D341Med (cell line): ENCODE measurements around the gene EXOC4.

Source experiments
- DNase-seq: peaks from one replicate; pipeline ENCODE4 v3.0.0; 2012; ENCODE audit warnings: low spot score

The EXOC4 gene

DNA sequence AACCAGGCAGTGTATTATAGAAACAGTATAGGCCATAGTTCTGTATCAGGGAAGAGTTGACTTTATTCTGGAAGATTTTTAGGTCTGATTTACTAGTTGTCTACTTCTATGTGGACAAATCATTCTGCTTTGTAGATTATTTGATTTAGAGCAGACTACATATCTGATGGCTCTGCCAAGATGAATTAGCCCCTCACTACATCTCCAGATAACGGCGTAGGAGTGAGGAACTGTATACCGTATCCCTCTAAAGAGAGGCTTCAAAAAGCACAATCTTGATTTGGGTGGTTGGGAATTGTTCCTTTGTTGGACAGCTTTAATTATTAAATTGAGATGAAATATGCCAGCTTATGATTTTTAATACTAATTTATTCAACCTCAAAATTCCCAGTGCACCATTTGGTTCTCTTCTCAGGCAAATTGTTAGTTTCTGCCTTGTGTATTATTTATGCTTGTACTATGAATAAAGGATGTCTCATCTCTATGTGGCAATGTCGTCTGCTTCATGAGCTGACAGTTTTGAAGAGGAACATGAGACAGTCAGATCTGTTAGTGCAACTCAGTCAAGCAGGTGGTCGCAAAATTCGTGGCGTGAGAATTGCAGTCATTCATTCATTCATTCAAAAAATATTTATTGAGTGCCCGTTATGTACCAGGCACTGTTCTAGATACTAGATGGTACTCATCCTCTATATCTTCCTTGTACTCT is 422.8 kb downstream of the EXOC4 start:
- no peak for DNase-seq

DNA sequence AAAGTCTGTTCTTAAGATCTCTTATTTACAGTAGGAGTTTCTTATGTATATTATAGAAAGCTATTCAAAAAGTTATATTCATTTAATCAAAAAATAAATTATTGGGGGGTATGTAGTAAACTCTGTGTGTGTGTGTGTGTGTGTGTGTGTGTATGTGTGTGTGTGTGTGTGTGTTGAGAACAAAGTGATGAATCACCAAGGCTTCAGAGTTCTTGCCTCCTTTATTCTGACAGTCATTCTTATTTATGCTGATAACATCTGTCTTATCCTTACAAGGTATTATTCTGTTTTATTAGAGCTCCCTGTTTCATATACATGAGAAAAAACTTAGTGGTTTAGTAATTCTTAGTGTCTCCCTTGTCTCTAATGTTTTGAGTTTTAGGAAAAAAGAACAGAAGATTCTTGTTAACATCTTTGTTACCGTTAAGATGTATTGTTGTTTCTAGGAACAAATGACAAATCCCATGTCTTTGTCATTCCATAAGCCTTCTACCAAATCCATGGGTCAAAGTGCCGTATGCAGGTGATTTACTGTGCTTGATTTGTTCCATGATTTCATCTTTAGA is 424.0 kb downstream of the EXOC4 start:
- DNase-seq: no peak

DNA sequence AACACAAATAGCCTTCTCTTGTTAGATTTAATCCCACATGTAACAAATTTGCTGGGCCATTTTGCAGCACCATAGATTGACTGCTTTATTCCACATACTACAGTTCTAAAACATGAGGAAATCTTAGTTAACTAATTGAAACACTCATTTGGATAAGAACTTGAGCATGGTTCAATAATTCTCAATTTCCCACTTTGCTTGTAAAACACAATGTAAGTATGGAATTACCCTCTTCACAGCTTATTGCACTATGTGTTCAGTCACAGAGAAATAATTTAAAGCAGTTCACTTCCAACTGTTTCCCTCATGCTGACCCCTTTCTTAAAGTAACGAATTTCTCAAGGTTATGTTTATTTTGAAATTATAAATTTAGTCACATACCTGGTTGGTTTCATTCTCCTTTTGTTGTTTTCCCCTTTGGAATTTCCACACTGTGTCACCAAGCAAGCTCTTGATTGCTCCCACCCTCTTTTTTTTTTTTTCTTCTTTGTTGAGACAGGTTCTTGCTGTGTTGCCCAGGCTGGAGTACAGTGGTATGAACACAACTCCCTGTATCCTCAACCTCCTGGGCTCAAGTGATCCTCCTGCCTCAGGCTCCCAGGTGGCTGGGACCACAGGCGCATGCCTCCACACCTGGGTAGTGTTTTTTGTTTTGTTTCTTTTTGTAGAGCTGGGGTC is 425.4 kb downstream of the EXOC4 start:
- DNase-seq: no peak

- no peak for DNase-seq
These were observed 427.1 kb downstream of the EXOC4 start for GRCh38 chr7:133679977-133680376.

DNA sequence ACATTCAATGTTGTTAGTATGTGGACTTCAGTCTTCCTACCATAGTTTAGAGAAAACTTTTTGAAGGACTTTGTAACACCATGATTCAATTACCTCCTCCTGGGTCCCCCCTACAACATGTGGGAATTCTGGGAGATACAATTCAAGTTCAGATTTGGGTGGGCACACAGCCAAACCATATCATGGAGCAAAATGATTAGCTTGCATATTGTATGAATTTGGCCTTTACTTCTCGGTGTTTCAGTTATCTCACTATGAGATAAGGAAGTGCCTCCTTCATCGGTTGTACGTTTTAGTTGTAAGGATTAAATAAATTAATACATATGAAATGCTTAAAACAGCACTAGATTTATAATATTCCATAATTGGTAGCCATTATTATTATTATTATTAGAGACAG is 428.7 kb downstream of the EXOC4 start:
- no peak for DNase-seq

- no peak for DNase-seq
These were observed 429.7 kb downstream of the EXOC4 start for GRCh38 chr7:133682364-133683181.

DNA sequence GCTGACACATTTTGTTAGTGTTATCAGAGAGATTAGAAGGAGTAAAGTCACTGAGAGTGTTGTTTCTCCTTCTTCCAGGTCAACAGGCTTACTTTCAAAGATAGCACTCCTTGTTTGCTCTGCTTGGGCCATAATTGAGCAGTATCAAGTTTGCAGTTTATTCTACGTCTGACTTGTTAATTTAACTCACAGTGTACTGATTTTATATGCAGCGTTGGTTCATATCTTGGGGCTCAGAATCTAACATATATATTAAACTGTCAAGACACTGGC is 430.2 kb downstream of the EXOC4 start:
- no peak for DNase-seq

DNA sequence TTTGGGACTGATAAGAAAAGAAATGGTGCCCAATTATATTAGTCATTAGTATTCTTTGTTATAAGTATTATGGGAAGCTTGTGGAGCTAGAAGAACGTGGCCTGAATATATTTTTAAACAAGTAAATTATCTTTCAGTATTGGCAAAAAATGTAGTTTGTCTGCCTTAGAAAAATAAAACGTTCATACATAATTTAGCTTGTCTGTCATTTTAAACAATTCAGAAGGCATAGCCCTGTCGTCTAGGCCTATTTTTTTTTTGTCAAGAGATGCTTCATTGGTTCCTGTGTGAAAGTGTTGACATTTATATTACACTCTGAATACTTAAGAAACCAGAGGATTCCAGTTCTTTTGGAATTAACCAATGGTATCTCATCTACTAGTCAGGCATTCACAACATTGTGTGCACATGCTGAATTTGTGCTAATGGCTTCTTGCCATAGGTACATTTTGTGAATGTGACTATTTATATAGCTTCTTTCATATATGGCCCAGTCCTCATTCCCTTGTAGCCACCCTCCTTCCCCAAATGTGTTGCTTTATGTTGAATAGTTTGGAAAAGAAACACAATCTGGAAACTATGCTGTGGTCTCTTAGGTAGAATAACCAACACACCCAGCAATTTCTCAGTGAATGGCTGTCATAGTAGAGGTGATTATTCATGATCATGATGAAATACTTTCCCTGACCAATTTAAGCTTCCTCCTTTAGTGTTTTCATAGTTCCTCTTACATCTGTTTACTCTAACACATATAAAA is 435.8 kb downstream of the EXOC4 start:
- DNase-seq: no peak

DNA sequence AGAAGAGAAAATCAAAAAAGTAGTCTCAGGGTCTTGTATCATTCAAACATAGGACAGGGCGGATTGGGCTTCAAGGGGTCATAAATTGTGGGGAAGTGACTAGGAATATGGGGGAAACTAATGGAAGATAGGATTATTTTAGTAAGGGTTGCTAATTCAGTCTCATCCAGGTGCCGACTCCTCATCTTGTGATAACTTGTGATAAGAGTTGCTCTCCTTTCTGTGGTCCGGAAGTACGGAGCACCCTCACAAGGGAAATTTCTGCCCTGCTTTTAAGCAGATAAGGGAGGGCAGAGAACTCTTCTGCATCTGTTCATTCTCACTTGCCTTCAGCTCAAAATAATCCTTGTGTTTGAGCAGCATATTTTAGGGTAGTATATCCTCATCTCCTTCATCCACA is 437.9 kb downstream of the EXOC4 start:
- no peak for DNase-seq

DNA sequence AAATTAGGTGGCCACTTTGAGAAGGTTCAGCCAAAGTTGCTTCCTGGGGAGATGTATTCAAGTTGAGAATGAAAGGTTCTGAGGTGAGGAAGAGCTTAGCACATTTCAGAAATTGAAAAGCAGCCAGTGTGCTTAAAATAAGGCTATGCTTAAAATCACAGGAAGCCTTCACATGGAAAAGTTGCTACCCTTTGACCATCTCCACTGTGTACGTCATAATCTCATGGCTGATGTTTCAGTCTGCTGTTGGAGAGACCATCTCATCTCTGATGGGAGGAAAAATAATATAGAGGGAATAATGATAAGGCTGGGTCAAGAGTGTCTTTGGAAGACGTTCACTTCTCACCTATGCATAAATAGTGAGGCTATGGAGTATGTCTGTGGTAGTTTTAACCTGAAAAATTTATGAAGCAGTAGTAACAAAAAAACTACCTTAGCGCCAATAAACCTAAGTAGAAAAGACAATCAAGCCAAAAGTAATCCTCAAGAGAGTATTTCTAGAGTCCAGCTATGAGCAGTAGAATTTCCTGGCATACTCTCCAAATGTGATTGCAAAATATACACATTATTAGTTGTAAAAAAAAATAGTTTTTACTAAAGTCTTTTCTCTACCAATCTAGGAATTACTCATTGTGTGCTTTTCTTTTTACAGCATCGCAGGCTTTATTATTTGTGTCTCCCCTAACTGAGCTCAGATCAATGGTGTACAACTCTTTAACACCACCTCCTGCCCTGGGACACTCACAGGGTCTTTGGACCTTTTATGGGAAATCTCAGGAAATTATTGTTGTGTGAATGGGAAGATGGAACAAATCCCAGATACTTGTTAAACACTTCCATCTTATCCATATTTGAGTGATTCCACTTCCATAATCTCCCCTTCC is 439.1 kb downstream of the EXOC4 start:
- DNase-seq: no peak

- no peak for DNase-seq
These were observed 440.4 kb downstream of the EXOC4 start for GRCh38 chr7:133693281-133693680.

DNA sequence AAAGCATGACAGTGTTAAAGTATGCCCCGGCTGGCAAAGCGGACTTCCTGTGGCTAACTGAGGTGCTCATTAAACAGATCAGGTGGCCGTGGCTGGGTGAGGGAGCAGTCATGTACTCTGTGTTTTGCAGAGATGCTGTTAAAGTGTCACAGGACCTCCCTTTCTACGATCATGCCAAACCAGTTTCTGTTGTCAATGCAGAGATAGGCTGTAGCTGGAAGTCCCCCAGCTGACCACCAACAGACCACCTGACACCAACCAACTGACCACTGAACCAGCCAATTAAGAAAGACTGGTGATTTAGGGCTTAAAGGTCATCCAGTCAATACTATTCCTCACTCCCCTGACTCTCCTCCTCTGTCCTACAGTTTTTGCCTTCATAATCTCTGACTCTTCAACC is 443.2 kb downstream of the EXOC4 start:
- DNase-seq: no peak

GRCh38 chr7:133697585-133697984 is 444.7 kb downstream of the EXOC4 start:
- DNase-seq: no peak

- DNase-seq: no peak
These were observed 445.2 kb downstream of the EXOC4 start for GRCh38 chr7:133698127-133698526.

- no peak for DNase-seq
These were observed 446.5 kb downstream of the EXOC4 start for GRCh38 chr7:133699386-133699785.

DNA sequence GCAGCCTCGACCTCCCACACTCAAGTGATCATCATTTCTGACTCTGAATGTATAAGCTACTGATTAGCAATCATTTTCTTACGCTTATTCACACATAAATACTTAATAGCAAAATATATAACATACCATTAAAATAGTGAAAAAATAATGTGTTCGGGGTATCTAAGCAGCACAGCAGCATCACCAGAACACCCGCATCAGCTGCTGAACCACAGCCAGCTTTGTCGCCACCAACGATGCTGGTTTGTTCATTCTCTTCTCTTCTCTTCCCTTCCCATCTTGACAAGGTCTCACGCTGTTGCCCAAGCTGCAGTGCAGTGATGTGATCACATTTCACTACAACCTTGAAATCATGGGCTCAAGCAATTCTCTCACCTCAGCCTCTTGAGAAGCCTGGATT is 449.2 kb downstream of the EXOC4 start:
- DNase-seq: no peak

GRCh38 chr7:133702960-133703359 is 450.1 kb downstream of the EXOC4 start:
- DNase-seq: no peak

DNA sequence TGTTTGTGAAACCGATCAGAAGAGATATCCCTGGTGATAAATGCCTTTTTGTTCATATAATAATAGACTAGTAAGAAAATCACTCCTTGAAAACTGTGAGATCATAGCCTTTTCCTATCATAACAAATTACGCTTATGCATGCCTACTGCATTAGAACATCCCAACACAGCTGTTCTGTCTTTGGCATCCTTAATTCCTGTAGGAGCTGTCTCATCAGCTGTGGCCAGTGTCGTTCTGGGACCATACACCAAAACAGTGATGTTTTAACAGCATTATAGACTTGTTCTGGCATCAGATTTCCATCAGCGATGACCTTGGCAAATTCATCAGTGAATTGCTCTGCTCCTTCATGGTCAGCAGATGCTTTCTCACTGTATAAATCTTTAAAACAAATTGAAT is 450.7 kb downstream of the EXOC4 start:
- DNase-seq: no peak

GRCh38 chr7:133704453-133704852 is 451.6 kb downstream of the EXOC4 start:
- DNase-seq: no peak

DNA sequence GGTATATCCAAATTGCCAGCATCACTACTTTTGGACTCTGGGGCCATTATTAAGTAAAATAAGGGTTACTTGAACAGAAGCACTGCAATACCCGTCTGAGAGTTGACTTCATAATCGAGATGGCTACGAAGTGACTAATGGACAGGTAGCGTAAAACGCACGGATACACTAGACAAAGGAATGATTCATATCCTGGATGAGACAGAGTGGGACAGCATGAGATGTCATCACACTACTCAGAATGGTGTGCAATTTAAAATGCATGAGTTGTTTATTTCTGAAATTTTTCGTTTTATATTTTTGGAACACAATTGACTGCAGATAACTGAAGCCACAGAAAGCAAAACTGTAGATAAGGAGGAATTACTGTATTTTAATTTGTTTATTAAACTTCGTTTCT is 452.7 kb downstream of the EXOC4 start:
- DNase-seq: no peak

- no peak for DNase-seq
These were observed 453.1 kb downstream of the EXOC4 start for GRCh38 chr7:133706016-133706415.
